HL-60 (cell line): ENCODE results near the gene ARL2BP.

Source experiments
- POLR2AphosphoS5 ChIP-seq: IDR thresholded peaks from 2 replicates; pipeline ENCODE4 v1.6.1; 2012; ENCODE audit warnings: low read depth
- SPI1 ChIP-seq: IDR thresholded peaks from 2 replicates; pipeline ENCODE4 v1.6.1; 2012; ENCODE audit warnings: low read depth, mild to moderate bottlenecking, borderline replicate concordance
- TF ChIP-seq, protein P1 (sequence below): IDR thresholded peaks from one replicate; pipeline ENCODE4 v1.5.1; 2011; ENCODE audit warnings: low read length, control low read depth, inconsistent platforms; ENCODE audit not compliant: insufficient read depth

- TF ChIP-seq, protein P1, sequence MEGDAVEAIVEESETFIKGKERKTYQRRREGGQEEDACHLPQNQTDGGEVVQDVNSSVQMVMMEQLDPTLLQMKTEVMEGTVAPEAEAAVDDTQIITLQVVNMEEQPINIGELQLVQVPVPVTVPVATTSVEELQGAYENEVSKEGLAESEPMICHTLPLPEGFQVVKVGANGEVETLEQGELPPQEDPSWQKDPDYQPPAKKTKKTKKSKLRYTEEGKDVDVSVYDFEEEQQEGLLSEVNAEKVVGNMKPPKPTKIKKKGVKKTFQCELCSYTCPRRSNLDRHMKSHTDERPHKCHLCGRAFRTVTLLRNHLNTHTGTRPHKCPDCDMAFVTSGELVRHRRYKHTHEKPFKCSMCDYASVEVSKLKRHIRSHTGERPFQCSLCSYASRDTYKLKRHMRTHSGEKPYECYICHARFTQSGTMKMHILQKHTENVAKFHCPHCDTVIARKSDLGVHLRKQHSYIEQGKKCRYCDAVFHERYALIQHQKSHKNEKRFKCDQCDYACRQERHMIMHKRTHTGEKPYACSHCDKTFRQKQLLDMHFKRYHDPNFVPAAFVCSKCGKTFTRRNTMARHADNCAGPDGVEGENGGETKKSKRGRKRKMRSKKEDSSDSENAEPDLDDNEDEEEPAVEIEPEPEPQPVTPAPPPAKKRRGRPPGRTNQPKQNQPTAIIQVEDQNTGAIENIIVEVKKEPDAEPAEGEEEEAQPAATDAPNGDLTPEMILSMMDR: no peak
- TF ChIP-seq SPI1 (no peak), POLR2AphosphoS5 (no peak)
Observed at GRCh38 chr16:57264950-57265371, 19.9 kb downstream of the ARL2BP start.
